Stomach (tissue), 9 donors: ENCODE measurements around the gene ADGRL3. TPM values are rescaled to one million over a fixed set of nuclear protein-coding genes. Genes with fewer than 3 reads are reported as not detected.

Source experiments
- DNase-seq, 2 donors: peaks; one replicate each; pipeline versions ENCODE4 v3.0.0 to v3.0.0-alpha.2; 2013 to 2019
- H3K27ac ChIP-seq, 5 donors: fragments of 200-600 bp in 4 of 5; sonication (generic) in 4 of 5; one replicate each; pipeline ENCODE4 v1.5.1; 2013 to 2019; ENCODE audit warnings: mild to moderate bottlenecking in 1 of 5, moderate library complexity in 1 of 5
- H3K27me3 ChIP-seq, 3 donors: fragments of 200-600 bp; sonication (generic); one replicate each; pipeline ENCODE4 v1.5.1; 2017 to 2019; ENCODE audit warnings: mixed run types in 1 of 3
- H3K36me3 ChIP-seq, 4 donors: fragments of 200-600 bp; sonication (generic); 1 replicate in 3 of 4; 2 replicates in 1 of 4; pipeline ENCODE4 v1.5.1; 2016 to 2019
- H3K4me1 ChIP-seq, 4 donors: fragments of 200-600 bp; sonication (generic); one replicate each; pipeline ENCODE4 v1.5.1; 2016 to 2019
- H3K4me3 ChIP-seq, 4 donors: fragments of 200-600 bp; sonication (generic) in 3 of 4; one replicate each; pipeline ENCODE4 v1.5.1; 2016 to 2019; ENCODE audit warnings: mild to moderate bottlenecking in 1 of 4
- H3K9me3 ChIP-seq, 4 donors: fragments of 200-600 bp; sonication (generic); one replicate each; pipeline ENCODE4 v1.5.1; 2016 to 2019
- CTCF ChIP-seq, 7 experiments: fragments of 450-650 bp in 4 of 7; fragments of 200-600 bp in 3 of 7; sonication (generic) in 3 of 7; IDR thresholded peaks; one replicate each; pipeline ENCODE4 v1.5.1; 2016 to 2019; ENCODE audit warnings: antibody characterized with exemption in 7 of 7, control low read depth in 2 of 7, mild to moderate bottlenecking in 1 of 7
- EP300 ChIP-seq: sonication (generic); formaldehyde crosslinking; IDR thresholded peaks from one replicate; pipeline ENCODE4 v1.6.1; 2017; ENCODE audit warnings: antibody characterized with exemption
- POLR2A ChIP-seq, 4 donors: fragments of 450-650 bp; IDR thresholded peaks; one replicate each; pipeline ENCODE4 v1.6.1; 2016; ENCODE audit warnings: antibody characterized with exemption in 4 of 4, control low read depth in 2 of 4, mild to moderate bottlenecking in 1 of 4, moderate library complexity in 1 of 4
- POLR2AphosphoS5 ChIP-seq, 3 donors: sonication (generic); formaldehyde crosslinking; IDR thresholded peaks; one replicate each; pipeline ENCODE4 v1.6.1; 2016; ENCODE audit warnings: antibody characterized with exemption in 3 of 3
- WGBS, 5 donors: extraction: QIAGEN DNeasy Blood & Tissue Kit in 3 of 5; methylation state at CpG; one replicate each; pipeline versions ENCODE4 v1.1.5 to v1.1.7; 2013 to 2018; 5-methylcytosine and 5-hydroxymethylcytosine counted together
- intact Hi-C: fragments of 100-400 bp; cut with DNase I; formaldehyde crosslinking; loops from one replicate; pipeline ENCODE4 v1.15.1; 2023; ENCODE audit warnings: low total_unique reads
- polyA plus RNA-seq, 3 donors: library from polyadenylated mRNA; stranded (reverse); fragments of 200-250 nt; gene quantifications; one replicate each; pipeline ENCODE4 v1.2.3, GENCODE V29; 2013
- total RNA-seq, 5 donors: library from RNA; depleted of rRNA; stranded (reverse); fragments of >200 nt; gene quantifications; one replicate each; pipeline versions ENCODE4 v1.1.0 to v1.2.3, GENCODE V29; 2014 to 2016
- donor health status: healthy with polysubstance abuse.
- donor health status: Bipolar disorder and iron deficiency.
- donor health status: healthy.

The ADGRL3 gene
- total and polyA plus RNA-seq, 8 donors: 0.48 to 109 (median 3.9) TPM

GRCh38 chr4:61648264-61648663 lies 448.1 kb downstream of the ADGRL3 start:
- 81 to 93% (median 88%) methylated on average over 1 of the region's 1 CpG for WGBS, 5 donors
- Histone ChIP-seq H3K9me3 (no peaks in the 10 kb centered on the region), H3K27me3 (no peaks in the 10 kb centered on the region), H3K36me3 (no peaks in the 10 kb centered on the region), H3K4me1 (no peaks in the 10 kb centered on the region), H3K4me3 (no peak overlapping the region), H3K27ac (no peak overlapping the region)
- no peak for DNase-seq
- intact Hi-C loops: no loop called here
- TF ChIP-seq EP300 (no peak), POLR2AphosphoS5 (IDR thresholded peaks at IDR 0.05) (no peak), POLR2A (IDR thresholded peaks at IDR 0.05) (no peak), CTCF (IDR thresholded peaks at IDR 0.05) (no peak)

- intact Hi-C loops: no loop called here
- Histone ChIP-seq H3K4me1 (peaks cover 0 to 9% (median 0%) of the 10 kb centered on the region in 4 donors), H3K27ac (no peak overlapping the region), H3K9me3 (peaks cover 0 to 1% (median 0%) of the 10 kb centered on the region in 4 donors), H3K27me3 (no peaks in the 10 kb centered on the region), H3K36me3 (no peaks in the 10 kb centered on the region), H3K4me3 (no peak overlapping the region)
- DNase-seq: no peak
- TF ChIP-seq EP300: no peak
- no peak for TF ChIP-seq CTCF (IDR thresholded peaks at IDR 0.05)
- no peak for TF ChIP-seq POLR2AphosphoS5 (IDR thresholded peaks at IDR 0.05)
- TF ChIP-seq POLR2A (IDR thresholded peaks at IDR 0.05): no peak
- WGBS, 5 donors: 42 to 71% (median 63%) methylated on average over 2 of the region's 2 CpGs
Measured at GRCh38 chr4:61657016-61657415, 456.9 kb downstream of the ADGRL3 start.

- H3K4me3 ChIP-seq: no peak overlapping the region
- peaks cover 0 to 16% (median 4%) of the 10 kb centered on the region in 4 donors for H3K9me3 ChIP-seq
- peaks cover 0 to 3% (median 0%) of the 10 kb centered on the region in 4 donors for H3K4me1 ChIP-seq
- intact Hi-C loops: no loop called here
- WGBS, 5 donors: 87 to 93% (median 92%) methylated on average over 5 to 7 of the region's 7 CpGs
- no peak overlapping the region for H3K27ac ChIP-seq
- no peaks in the 10 kb centered on the region for H3K36me3 ChIP-seq
- no peak for DNase-seq
- no peak for TF ChIP-seq POLR2AphosphoS5 (IDR thresholded peaks at IDR 0.05)
- no peaks in the 10 kb centered on the region for H3K27me3 ChIP-seq
Measured at GRCh38 chr4:61661960-61662359, 461.8 kb downstream of the ADGRL3 start.

- Histone ChIP-seq H3K36me3 (no peaks in the 10 kb centered on the region), H3K27ac (no peak overlapping the region), H3K27me3 (no peaks in the 10 kb centered on the region), H3K4me3 (no peak overlapping the region), H3K4me1 (no peaks in the 10 kb centered on the region), H3K9me3 (peaks cover 0 to 16% (median 4%) of the 10 kb centered on the region in 4 donors)
- 90 to 96% (median 95%) methylated on average over 3 to 5 of the region's 5 CpGs for WGBS, 5 donors
- DNase-seq: no peak
- TF ChIP-seq POLR2A (IDR thresholded peaks at IDR 0.05) (no peak), CTCF (IDR thresholded peaks at IDR 0.05) (no peak), EP300 (no peak), POLR2AphosphoS5 (IDR thresholded peaks at IDR 0.05) (no peak)
- intact Hi-C loops: no loop called here
Measured at GRCh38 chr4:61662362-61662761, 462.2 kb downstream of the ADGRL3 start.

- H3K27ac ChIP-seq: no peak overlapping the region
- no peaks in the 10 kb centered on the region for H3K36me3 ChIP-seq
- H3K9me3 ChIP-seq: peaks cover 0 to 16% (median 4%) of the 10 kb centered on the region in 4 donors
- H3K27me3 ChIP-seq: no peaks in the 10 kb centered on the region
- no peaks in the 10 kb centered on the region for H3K4me1 ChIP-seq
- intact Hi-C loops: no loop called here
- no peak for TF ChIP-seq CTCF (IDR thresholded peaks at IDR 0.05)
- no peak for TF ChIP-seq POLR2A (IDR thresholded peaks at IDR 0.05)
- no peak for TF ChIP-seq POLR2AphosphoS5 (IDR thresholded peaks at IDR 0.05)
- no peak for TF ChIP-seq EP300
- 74 to 96% (median 92%) methylated on average over 7 to 8 of the region's 8 CpGs for WGBS, 5 donors
- no peak for DNase-seq
- H3K4me3 ChIP-seq: no peak overlapping the region
Measured at GRCh38 chr4:61663310-61663709, 463.2 kb downstream of the ADGRL3 start.
